ENCODE data around the gene ZNF511. TPM values are rescaled to one million over a fixed set of nuclear protein-coding genes. Genes with fewer than 3 reads are reported as not detected.

The ZNF511 gene
- total RNA-seq, 1 experiment from 2014 or later, result 49.0 TPM

GRCh38 chr10:133295426-133296320, 13.0 kb upstream of the ZNF511 start:
- ATAC-seq (no peak), DNase-seq (ENCODE audit: low read depth, low spot score) (no peak)
- POLR2A ChIA-PET, result no interaction called here
- Histone ChIP-seq H3K79me2 (ENCODE audit: insufficient read depth, low read length) (no peaks in the 10 kb centered on the region), H3K4me2 (ENCODE audit: low read length) (no peak overlapping the region), H4K20me1 (ENCODE audit: insufficient read depth) (no peaks in the 10 kb centered on the region), H3K9me2 (ENCODE audit: insufficient read depth) (no peaks in the 10 kb centered on the region), H3K27me3 (ENCODE audit: insufficient read depth, low read length) (no peaks in the 10 kb centered on the region), H3K4me3 (replicated peaks in 1 of 2; ENCODE audit: low read depth in 1 of 2, low read length in 2 of 2) (no peak overlapping the region), H3K36me3 (ENCODE audit: control insufficient read depth in 1 of 2, insufficient read depth in 2 of 2, low read length in 2 of 2) (peaks cover 0 to 4% of the 10 kb centered on the region in 2 experiments; a peak in 3 of 4 replicates), H3K27ac (ENCODE audit: low read depth, low read length) (no peak overlapping the region), H3K9ac (ENCODE audit: low read length) (no peak overlapping the region), H2AFZ (ENCODE audit: low read depth, low read length, poor library complexity, severe bottlenecking) (no peak overlapping the region), H3K9me3 (ENCODE audit: control insufficient read depth in 1 of 2, insufficient read depth in 1 of 2, low read depth in 1 of 2, low read length in 2 of 2) (no peaks in the 10 kb centered on the region), H3K4me1 (ENCODE audit: control insufficient read depth in 1 of 2, insufficient read depth in 2 of 2, low read length in 2 of 2) (peaks cover 0 to 6% of the 10 kb centered on the region in 2 experiments; a peak in 1 of 4 replicates)
- intact Hi-C loops (cut with micrococcal nuclease), result no loop called here
- RAD21 ChIA-PET (ENCODE audit: low non-redundant PET in 1 of 2, low total read pairs in 2 of 2, uncharacterized antibody in 2 of 2, unreplicated experiment in 2 of 2), result no interaction called here
- BruUV-seq (replicated peaks), result no TSS peak
- TF ChIP-seq CEBPB (IDR thresholded peaks at IDR 0.05; ENCODE audit: low read depth), result no peak
- TF ChIP-seq EZH2 (IDR thresholded peaks at IDR 0.05), result no peak
- TF ChIP-seq POLR2AphosphoS5 (IDR thresholded peaks at IDR 0.05; ENCODE audit: low read depth, low read length), result no peak
- no peak for TF ChIP-seq ZFX (IDR thresholded peaks at IDR 0.05)
- no peak for TF ChIP-seq SRF (IDR thresholded peaks at IDR 0.05; ENCODE audit: low read depth)
- no peak for TF ChIP-seq TCF7L2 (IDR thresholded peaks at IDR 0.05; ENCODE audit: borderline replicate concordance, extremely low read depth, insufficient read depth, insufficient read length)
- no peak for TF ChIP-seq JUND (IDR thresholded peaks at IDR 0.05)
- TF ChIP-seq FOSL1 (IDR thresholded peaks at IDR 0.05; ENCODE audit: low read depth), result no peak
- no peak for TF ChIP-seq CBX3 (IDR thresholded peaks at IDR 0.05; ENCODE audit: low read depth)
- TF ChIP-seq ATF3 (IDR thresholded peaks at IDR 0.05), result no peak
- TF ChIP-seq CTCF (IDR thresholded peaks at IDR 0.05 in 2 of 3, conservative IDR thresholded peaks at IDR 0.05 in 1 of 3; ENCODE audit: borderline replicate concordance in 1 of 3, insufficient read depth in 1 of 3, low read depth in 2 of 3, low read length in 2 of 3), result no peak
- TF ChIP-seq EGR1 (IDR thresholded peaks at IDR 0.05; ENCODE audit: low read depth), result no peak
- TF ChIP-seq MAX (IDR thresholded peaks at IDR 0.05), result no peak
- no peak for TF ChIP-seq ELF1 (IDR thresholded peaks at IDR 0.05; ENCODE audit: borderline replicate concordance, low read depth)
- TF ChIP-seq SP1 (IDR thresholded peaks at IDR 0.05; ENCODE audit: low read depth), result no peak
- CTCF ChIA-PET, result no interaction called here

Measured in HCT116 (cell line).